Measurements from ENCODE around the gene ONECUT3. TPM values are rescaled to one million over a fixed set of nuclear protein-coding genes. Genes with fewer than 3 reads are reported as not detected.

Gene ONECUT3
- total RNA-seq, 1 donor: not detected

GRCh38 chr19:1817553-1818179 is 64.4 kb downstream of the ONECUT3 start:
- no peak for DNase-seq (ENCODE audit: low read depth)
- H3K4me3 ChIP-seq (ENCODE audit: low read depth, low read length): no peak overlapping the region
- no peak for TF ChIP-seq CTCF (IDR thresholded peaks at IDR 0.05; ENCODE audit: insufficient read depth, low read length)

- TF ChIP-seq CTCF (IDR thresholded peaks at IDR 0.05; ENCODE audit: insufficient read depth, low read length): no peak
- DNase-seq (ENCODE audit: low read depth): no peak
- H3K4me3 ChIP-seq (ENCODE audit: low read depth, low read length): no peak overlapping the region
These were observed 65.4 kb downstream of the ONECUT3 start for GRCh38 chr19:1818549-1819195.

GRCh38 chr19:1819341-1820255 is 66.3 kb downstream of the ONECUT3 start:
- TF ChIP-seq CTCF (IDR thresholded peaks at IDR 0.05; ENCODE audit: insufficient read depth, low read length): no peak
- no peak overlapping the region for H3K4me3 ChIP-seq (ENCODE audit: low read depth, low read length)
- no peak for DNase-seq (ENCODE audit: low read depth)

- DNase-seq (ENCODE audit: low read depth): no peak
- no peak for TF ChIP-seq CTCF (IDR thresholded peaks at IDR 0.05; ENCODE audit: insufficient read depth, low read length)
- H3K4me3 ChIP-seq (ENCODE audit: low read depth, low read length): no peak overlapping the region
These were observed 68.9 kb downstream of the ONECUT3 start for GRCh38 chr19:1822210-1822609.

DNA sequence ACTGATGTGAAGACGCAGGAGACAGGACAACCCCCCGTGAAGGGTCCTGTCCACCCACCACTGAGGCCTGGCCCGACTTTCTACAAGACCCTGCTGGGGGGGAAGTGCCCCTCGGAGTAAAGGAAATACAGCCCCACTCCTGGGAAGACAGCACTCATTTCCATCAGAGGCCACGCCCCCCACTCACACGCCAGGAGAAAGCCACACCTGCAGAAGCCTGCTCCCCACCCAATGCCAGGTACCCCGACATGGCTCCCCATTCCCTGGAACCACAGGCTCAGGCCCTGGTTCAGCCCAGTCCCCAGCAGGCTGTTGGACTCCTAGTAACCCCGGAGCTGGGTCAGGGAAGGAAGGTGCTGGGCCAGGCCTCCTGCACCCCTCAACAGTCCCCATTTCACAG is 69.7 kb downstream of the ONECUT3 start:
- no peak for DNase-seq (ENCODE audit: low read depth)
- TF ChIP-seq CTCF (IDR thresholded peaks at IDR 0.05; ENCODE audit: insufficient read depth, low read length): no peak

GRCh38 chr19:1823539-1824251 is 70.4 kb downstream of the ONECUT3 start:
- H3K4me3 ChIP-seq (ENCODE audit: low read depth, low read length): no peak overlapping the region
- no peak for TF ChIP-seq CTCF (IDR thresholded peaks at IDR 0.05; ENCODE audit: insufficient read depth, low read length)
- DNase-seq (ENCODE audit: low read depth): no peak

More for the DNA sequence above, 69.7 kb downstream of the ONECUT3 start:
- no peak overlapping the region for H3K4me3 ChIP-seq (ENCODE audit: low read depth, low read length)
